ENCODE measurements around the gene PITRM1. TPM values are rescaled to one million over a fixed set of nuclear protein-coding genes. Genes with fewer than 3 reads are reported as not detected.

Gene PITRM1
- total RNA-seq, 1 experiment from 2014 or later: 90.1 TPM

DNA sequence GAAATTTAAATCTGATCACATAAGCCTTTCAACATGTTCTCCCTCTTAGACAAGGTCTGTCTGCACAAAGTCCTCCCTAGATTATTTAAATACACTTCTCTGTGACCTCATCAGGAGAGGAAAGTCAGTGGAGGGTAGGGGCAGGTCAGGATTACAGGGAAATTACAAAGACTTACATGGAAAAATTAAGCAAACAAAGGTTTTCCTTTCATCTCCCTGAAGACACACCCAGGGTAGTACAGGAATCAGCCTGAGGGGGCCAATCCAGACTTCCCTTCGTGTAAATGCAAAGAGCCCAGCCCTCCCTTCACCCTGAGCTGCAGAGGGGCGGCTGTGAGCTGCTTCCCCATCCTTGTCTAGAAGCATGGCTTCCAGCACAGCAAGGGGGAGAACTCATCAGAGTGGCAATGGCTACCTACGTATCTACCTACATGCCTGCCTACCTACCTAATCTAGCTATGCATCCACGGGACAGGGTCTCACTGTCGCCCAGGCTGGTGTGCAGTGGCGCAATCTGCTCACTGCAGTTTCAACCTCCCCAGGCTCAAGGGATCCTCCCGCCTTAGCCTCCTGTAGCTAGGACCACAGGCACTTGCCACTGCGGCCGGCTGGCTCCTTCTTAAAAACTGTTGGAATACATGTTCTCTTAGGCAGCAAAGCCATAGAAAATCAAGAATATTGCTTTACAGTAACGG lies 33.2 kb downstream of the PITRM1 start:
- no peak for DNase-seq (ENCODE audit: low read depth)

GRCh38 chr10:3137958-3138726 lies 34.4 kb downstream of the PITRM1 start:
- no peak for DNase-seq (ENCODE audit: low read depth)

DNA sequence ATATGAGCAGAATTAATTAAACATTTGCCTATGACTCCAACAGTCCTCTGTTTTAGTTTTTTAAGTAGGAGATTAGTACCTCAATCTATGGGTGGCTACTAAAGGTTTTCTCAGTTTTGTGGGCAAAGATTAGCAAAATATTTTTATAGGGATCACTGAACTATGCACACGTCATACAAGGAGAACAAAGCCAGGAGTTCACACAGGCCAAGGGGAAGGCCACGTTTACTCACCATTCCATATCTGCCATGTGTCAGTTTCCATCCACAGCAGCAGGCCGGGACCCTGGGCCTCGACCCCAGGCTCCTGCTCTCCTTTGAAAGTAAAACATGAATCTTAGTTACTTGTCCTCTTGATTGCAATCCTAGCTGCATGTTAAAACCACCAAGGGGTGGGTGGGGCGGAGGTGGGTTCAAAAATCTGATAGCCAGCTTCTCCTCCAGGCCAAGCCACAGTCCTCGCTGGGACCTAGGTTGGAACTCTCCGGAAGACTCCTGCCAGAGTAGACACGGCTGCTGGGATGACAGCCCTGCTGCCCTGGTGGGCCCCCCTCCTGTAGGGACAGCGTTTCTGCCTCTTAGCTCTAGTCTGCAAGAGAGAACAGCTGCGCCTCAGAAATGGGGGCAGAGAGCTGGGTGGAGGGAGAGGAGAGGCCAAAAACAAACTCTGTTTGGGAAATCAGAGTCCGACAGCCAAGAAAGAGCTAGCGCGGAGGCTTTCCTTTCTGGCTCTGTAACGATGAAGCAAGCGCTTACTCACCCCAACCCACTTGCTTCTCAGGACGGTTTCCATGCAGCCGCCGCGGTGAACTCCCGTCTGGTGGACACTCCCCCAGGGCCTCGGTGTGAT lies 35.6 kb downstream of the PITRM1 start:
- no peak for DNase-seq (ENCODE audit: low read depth)

GRCh38 chr10:3136336-3136735 lies 36.2 kb downstream of the PITRM1 start:
- no peak for DNase-seq (ENCODE audit: low read depth)

- DNase-seq (ENCODE audit: low read depth): no peak
Measured at GRCh38 chr10:3135006-3135405, 37.6 kb downstream of the PITRM1 start.

DNA sequence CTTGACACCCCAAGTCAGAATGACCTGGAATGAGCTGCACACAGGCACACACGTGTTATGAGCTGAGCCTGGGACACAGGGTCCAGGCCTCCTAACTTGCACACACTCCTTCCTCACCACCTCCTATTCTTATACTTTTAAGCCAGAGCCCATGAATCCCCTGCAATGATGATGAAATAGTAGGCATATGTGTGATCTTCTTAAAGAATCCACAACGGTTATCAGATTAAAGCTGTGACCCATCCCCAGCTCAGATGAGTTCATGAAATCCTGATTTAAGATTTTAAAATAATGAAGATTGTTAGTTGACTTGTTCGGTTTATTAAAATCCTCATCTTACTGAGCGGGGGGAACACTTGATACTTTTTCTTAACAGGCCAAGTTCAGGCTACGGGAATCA lies 38.6 kb downstream of the PITRM1 start:
- DNase-seq (ENCODE audit: low read depth): no peak

GRCh38 chr10:3132036-3133025 lies 40.3 kb downstream of the PITRM1 start:
- no peak for DNase-seq (ENCODE audit: low read depth)

DNA sequence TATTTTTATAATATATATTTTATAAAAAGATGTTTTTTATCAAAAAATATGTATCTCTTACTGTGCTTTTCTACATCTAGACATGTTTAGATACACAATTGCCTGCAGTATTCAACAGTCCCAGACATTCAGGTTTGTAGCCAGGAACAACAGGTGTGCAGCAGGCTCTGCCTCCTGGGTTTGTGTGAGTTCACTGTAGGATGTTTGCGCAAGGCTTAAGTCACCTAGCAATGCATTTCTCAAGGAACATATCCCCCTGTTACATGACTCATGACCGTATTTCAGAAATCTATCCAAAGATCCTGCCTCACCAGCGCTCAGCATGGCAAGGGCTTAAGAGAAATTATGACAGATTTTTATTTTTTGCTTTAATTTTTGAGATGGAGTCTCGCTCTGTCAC lies 41.5 kb downstream of the PITRM1 start:
- DNase-seq (ENCODE audit: low read depth): no peak

DNA sequence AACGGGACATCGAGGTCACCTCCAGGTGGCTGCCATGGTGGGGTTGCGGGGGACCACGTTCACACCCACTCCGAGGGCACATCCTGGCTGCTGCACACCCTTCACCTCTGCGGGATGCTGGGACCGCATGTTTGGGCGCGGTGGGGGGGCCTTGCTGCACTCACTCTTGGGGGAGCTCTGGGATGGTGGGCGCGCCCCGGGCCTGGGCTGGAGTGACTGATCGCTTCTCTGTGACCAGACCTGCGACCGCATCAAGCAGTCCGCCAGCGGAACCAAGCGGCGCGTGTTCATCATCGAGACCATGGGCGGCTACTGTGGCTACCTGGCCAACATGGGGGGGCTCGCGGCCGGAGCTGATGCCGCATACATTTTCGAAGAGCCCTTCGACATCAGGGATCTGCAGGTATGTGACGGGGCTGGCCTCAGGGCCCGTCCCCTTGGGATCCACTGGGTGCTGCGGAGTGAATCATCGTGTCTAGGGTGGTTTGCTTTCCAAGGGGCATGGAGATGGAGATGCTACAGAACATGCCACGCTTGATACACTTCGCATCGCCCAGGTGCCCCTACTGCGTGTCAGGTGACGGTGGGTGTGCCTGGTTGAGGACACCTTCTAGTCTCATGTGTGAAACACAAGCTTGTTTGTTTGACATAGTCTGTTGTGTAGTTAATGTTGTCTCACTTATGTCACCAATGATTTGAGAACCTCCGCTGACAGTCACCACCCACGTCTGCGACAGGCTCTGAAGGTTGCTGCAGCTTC lies 42.8 kb downstream of the PITRM1 start:
- DNase-seq (ENCODE audit: low read depth): no peak

DNA sequence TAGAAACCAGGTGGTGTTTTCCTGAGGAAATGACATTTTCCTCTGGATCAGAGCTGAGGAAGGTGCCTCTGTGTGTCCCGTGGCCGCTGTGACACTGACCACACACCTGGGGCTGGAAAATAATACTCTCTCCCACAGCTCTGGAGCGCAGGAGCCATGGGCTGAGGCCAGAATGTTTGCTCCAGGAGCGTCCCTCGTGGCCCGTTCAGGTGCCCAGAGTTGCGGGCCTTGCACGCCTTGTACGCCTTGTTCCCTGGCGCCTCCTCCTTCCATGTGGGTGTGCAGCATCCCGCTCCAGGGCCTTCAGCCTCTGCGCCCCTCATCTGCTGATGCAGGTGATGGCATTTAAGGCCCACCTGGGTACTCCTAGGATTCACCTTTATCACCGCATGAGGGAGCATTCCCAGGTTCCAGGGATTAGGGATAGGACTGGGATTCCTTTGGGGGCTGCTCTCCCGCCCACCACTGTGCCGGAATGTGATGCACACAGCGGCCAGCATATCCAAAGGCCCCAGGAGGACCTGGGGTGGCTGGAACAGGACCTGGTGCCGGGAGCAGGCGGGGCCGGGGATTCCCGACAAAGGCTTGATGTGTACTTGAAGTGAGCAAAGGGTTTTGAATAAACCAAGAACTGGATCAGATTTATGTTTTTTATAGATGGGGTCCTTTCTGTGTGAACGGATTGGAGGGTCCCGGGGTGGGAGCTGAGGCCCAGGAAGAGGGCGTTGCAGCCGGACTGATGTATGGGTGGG lies 44.0 kb downstream of the PITRM1 start:
- DNase-seq (ENCODE audit: low read depth): no peak

DNA sequence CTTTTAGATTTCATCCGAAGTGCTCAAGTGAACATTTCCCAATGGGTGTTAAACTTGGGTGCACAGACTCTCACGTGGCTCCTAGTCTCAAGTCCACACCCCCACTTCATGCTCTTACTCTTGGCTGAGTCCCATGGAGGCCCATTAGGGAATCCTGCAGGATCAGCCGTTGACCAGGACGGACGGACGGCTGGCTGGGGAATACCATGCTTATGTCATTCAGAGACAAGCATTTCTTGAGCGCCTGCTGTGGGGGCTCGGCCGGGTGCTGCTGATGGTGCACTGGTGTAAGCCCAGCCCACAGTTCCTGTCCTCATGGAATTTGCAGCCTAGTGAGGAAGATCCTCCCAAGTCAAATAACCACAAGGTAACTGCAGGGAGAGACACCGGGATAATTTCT lies 44.7 kb downstream of the PITRM1 start:
- DNase-seq (ENCODE audit: low read depth): no peak

DNA sequence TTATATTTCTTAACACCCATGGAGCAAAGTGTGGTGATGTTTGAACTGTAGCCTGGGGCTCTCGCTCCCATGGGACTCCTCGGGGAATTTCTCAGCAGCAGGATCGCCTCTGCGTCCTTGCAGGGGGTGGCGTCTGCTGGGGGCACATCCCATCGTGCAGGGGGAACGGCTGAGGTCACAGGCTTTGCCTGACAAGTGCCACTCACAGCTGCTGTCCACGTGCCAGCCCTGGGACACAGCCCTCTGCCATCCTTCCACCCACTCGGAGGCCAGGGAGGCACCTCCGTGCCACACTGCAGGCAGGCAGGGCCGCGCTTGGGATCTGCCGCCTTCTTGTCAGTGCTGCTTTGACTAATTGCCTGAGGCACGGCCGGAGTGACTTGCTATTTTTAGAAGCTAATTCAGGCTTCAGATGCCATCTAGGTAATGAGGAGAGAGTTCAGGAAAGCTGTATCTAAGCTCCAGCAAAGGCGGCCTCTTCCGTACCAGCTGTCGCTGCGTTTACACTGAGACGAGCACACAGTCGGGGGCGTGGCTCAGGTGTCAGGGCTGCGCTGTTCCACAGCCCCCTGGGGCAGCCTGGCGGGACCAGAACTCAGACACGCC lies 45.7 kb downstream of the PITRM1 start:
- DNase-seq (ENCODE audit: low read depth): no peak

DNA sequence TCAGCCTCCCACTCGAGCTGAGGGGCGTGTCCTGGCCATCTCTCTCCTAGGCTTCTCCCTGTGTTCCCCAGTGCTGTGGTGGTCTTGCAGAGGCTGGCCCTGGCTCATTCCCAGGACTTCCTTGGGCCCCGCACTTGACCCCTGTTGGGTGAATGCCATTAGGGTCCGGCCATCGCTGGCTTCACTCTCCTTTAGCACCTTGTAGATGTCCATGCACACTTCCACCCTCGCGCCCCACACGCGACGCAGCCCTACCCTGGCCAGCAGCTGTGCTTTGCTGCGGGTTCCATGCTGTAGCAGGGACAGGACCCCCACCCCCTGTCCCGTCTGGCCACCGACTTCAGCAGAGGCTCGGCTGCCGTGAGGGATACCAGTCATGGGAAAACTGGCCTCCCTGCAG lies 46.3 kb downstream of the PITRM1 start:
- DNase-seq (ENCODE audit: low read depth): no peak

DNA sequence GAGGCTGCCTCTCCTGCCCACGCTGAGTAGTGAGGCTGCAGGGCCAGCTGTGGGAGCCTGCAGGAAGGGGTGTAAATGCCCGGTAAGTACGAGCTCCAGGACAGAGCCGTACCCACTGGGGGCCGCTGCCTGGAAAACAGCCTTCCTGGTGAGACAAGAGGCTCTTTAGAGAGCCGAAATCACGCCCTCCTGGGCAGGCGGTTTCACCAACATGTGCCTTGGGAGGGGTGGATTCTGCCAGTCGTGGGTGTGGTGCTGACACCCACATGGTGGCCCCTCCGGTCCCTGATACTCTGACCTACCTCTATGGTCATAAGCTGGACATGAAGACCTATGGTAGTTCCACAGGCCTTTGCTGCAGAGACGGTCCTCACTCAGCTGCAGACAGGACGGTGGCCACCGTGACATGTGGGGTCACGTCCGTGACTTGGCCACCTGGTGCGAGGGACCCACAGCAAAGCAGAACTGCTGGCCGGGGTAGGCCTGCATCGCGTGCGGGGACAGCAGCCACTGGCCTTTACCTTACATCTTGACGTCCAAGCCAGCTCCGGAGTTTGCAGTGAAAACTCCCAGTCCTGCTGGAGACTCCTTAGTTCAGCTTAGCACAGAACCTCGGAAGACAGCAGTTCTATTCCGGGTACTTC lies 46.9 kb downstream of the PITRM1 start:
- no peak for DNase-seq (ENCODE audit: low read depth)

DNA sequence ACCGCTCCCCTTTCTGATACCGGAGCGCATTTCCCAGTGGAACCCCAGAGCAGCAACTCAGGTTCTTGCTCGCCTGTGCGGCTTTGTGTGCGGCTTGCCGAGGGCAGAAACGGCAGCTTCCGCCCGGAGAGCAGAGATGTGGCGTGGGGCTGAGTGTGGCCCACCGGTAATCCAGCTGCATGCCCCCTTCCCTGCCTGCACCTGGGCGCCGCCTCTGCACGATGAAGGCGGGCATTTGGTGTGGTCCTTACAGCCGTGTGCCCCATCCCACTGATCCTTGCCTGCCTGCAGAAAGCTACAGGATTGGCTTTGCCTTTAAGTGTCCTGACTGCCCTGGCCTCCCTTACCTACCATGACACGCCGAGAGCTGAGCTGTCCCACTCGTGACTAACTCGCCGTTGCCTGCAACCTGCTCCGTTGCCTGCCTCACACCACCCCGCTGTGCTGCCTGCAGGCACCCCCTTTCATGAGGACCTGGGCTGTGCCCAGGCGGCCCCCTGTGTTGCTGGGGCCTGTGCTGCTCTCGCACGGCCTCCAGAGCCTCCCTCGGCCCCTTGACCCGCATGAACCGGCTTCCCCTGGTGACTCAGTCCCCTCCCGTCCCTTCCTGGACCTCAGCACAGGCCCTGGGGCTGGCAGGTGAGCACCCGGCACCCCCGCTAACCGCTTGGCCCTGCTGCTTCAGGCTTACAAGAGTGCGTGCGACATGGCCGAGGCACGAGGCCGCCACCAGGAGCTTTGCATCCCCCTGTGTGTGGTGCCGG lies 48.0 kb downstream of the PITRM1 start:
- DNase-seq (ENCODE audit: low read depth): no peak

- no peak for DNase-seq (ENCODE audit: low read depth)
Measured at GRCh38 chr10:3123571-3124411, 48.8 kb downstream of the PITRM1 start.

Measured in HT1080 (cell line).